GM12872 (cell line): Measurements from ENCODE around the gene UGT2B28.
A peak's percentile ranks its signal among the peaks of the same experiment; 100 is the strongest.
"Not testable (repeated sequence)": the region's sequence is repeated elsewhere in the genome, so short reads cannot be mapped to it uniquely, and the experiment has no call there.

Experiments used
- TF ChIP-seq, protein P1 (sequence below): IDR thresholded peaks from 3 replicates; pipeline ENCODE4 v1.5.1; 2011; ENCODE audit warnings: low read depth, mild to moderate bottlenecking, low read length, moderate library complexity; ENCODE audit not compliant: insufficient read depth

The UGT2B28 gene

GRCh38 chr4:69280081-69280480, at the start of gene UGT2B28:
TSS of gene UGT2B28 (plus strand) at chr4:69280475. CDS start at chr4:69280501, 26 bp downstream.
- TF ChIP-seq, protein P1, sequence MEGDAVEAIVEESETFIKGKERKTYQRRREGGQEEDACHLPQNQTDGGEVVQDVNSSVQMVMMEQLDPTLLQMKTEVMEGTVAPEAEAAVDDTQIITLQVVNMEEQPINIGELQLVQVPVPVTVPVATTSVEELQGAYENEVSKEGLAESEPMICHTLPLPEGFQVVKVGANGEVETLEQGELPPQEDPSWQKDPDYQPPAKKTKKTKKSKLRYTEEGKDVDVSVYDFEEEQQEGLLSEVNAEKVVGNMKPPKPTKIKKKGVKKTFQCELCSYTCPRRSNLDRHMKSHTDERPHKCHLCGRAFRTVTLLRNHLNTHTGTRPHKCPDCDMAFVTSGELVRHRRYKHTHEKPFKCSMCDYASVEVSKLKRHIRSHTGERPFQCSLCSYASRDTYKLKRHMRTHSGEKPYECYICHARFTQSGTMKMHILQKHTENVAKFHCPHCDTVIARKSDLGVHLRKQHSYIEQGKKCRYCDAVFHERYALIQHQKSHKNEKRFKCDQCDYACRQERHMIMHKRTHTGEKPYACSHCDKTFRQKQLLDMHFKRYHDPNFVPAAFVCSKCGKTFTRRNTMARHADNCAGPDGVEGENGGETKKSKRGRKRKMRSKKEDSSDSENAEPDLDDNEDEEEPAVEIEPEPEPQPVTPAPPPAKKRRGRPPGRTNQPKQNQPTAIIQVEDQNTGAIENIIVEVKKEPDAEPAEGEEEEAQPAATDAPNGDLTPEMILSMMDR, result not testable (repeated sequence)

DNA sequence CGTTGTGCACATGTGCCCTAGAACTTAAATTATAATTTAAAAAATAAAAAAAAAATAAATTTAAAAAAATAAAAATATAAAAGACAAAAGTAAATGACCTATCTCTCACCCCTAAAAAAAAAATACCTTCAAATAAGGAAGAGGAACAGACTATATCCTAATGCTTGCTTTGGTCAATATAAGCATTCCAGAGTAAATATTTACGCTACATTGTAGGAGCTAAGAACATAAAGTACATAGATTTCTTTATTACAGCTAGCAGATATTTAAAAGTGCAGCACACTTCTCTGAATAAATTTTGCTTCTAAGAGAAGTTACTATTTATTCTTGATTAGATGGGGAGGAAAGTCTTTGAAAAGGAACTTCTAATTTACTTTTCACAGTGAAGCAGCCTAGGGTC, 41.2 kb upstream of the UGT2B28 start:
- TF ChIP-seq, protein P1, result no peak

- TF ChIP-seq, protein P1, result no peak
Observed at GRCh38 chr4:69239557-69240168, 40.6 kb upstream of the UGT2B28 start.

GRCh38 chr4:69317669-69318298, 37.5 kb downstream of the UGT2B28 start:
- TF ChIP-seq, protein P1, result peak; percentile 61; the same call in 2 of the 3 replicates

GRCh38 chr4:69321153-69321729, 41.0 kb downstream of the UGT2B28 start:
- TF ChIP-seq, protein P1, result no peak

- TF ChIP-seq, protein P1, result no peak
Observed at GRCh38 chr4:69322055-69322454, 41.8 kb downstream of the UGT2B28 start.

DNA sequence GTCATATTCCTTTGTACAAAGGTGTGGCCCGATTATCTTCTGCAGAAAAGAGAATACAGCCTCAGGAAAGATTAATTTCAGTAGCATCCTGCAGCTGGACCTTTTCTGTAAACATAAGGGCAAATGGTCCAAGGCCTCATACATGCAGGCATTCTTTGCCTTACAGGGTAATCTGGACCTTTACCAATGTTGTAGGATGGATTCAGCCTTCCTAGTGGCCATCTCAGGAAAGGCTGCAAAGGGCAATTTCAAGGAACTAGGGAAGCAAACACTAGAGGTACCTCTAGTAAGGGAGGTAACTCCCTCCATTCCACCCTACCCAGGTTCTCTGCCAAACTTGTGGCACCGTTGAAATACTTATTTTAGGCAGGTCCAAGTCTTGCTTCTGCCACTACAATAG, 43.0 kb downstream of the UGT2B28 start:
- TF ChIP-seq, protein P1, result peak; percentile 37; the same call in 1 of the 3 replicates
